Activated naive CD4-positive, alpha-beta T cell treated with anti-CD3 and anti-CD28 coated beads for 36 hours (primary cell): ENCODE results near the gene HKDC1. TPM values are rescaled to one million over a fixed set of nuclear protein-coding genes. Genes with fewer than 3 reads are reported as not detected.
"Not testable (repeated sequence)": the region's sequence is repeated elsewhere in the genome, so short reads cannot be mapped to it uniquely, and the experiment has no call there.

Experiments
- CTCF ChIA-PET: fragments of 350-600 bp; sonication (Branson Sonifier 250); formaldehyde crosslinking; loops from one replicate; lab custom pipeline; 2021; ENCODE audit warnings: antibody characterized with exemption; lab: Charles Lee
- DNase-seq: peaks from one replicate; pipeline ENCODE4 v3.0.0-alpha.2; 2020
- H3K27ac Mint-ChIP-seq: one replicate; pipeline ENCODE4 v1.8.0; 2021; ENCODE audit warnings: mild to moderate bottlenecking, mixed read lengths
- H3K27me3 Mint-ChIP-seq: one replicate; pipeline ENCODE4 v1.8.0; 2021; ENCODE audit warnings: low read depth, mixed read lengths
- H3K36me3 Mint-ChIP-seq: one replicate; pipeline ENCODE4 v1.8.0; 2021; ENCODE audit warnings: low read depth, mixed read lengths
- H3K4me1 Mint-ChIP-seq: one replicate; pipeline ENCODE4 v1.8.0; 2021; ENCODE audit warnings: low read depth, mixed read lengths
- H3K4me3 Mint-ChIP-seq: one replicate; pipeline ENCODE4 v1.8.0; 2021; ENCODE audit warnings: mild to moderate bottlenecking, moderate library complexity, mixed read lengths
- H3K9me3 Mint-ChIP-seq: one replicate; pipeline ENCODE4 v1.8.0; 2021; ENCODE audit warnings: mixed read lengths
- intact Hi-C: fragments of 100-400 bp; cut with micrococcal nuclease; formaldehyde crosslinking; loops from one replicate; pipeline ENCODE4 v1.15.1; 2023
- total RNA-seq, 2 experiments: library from RNA; stranded (reverse); gene quantifications; one replicate each; pipeline ENCODE4 v1.2.3, GENCODE V29; 2021

The HKDC1 gene, protein sequence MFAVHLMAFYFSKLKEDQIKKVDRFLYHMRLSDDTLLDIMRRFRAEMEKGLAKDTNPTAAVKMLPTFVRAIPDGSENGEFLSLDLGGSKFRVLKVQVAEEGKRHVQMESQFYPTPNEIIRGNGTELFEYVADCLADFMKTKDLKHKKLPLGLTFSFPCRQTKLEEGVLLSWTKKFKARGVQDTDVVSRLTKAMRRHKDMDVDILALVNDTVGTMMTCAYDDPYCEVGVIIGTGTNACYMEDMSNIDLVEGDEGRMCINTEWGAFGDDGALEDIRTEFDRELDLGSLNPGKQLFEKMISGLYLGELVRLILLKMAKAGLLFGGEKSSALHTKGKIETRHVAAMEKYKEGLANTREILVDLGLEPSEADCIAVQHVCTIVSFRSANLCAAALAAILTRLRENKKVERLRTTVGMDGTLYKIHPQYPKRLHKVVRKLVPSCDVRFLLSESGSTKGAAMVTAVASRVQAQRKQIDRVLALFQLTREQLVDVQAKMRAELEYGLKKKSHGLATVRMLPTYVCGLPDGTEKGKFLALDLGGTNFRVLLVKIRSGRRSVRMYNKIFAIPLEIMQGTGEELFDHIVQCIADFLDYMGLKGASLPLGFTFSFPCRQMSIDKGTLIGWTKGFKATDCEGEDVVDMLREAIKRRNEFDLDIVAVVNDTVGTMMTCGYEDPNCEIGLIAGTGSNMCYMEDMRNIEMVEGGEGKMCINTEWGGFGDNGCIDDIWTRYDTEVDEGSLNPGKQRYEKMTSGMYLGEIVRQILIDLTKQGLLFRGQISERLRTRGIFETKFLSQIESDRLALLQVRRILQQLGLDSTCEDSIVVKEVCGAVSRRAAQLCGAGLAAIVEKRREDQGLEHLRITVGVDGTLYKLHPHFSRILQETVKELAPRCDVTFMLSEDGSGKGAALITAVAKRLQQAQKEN
- total RNA-seq, result 1 to 10 TPM; 1.5 to 1.6 TPM

DNA sequence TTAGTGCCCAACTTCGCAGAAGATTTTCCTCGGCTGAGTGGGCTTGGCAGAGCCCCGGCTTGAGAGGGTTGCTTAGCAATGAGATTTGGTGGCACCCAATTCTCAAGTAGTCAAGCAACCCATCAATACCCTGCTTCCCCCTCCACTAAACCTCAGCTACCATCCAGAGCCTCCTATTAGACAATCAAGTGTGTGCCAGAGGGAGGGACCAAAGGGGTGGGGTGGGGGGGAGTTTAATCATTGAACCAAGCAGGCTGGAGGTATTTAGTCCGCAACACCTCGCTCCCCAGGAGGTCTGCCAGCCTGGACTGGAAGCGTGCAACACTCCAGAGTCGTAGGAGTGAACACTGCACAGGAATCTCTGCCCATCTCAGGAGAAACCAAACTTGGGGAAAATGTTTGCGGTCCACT is at the start of gene HKDC1:
TSS of gene HKDC1 (plus strand) at position 292 of the 411 bp plus-strand sequence. CDS start at position 396, 104 bp downstream.
- DNase-seq, result no peak
- no peak within 1 kb of the TSS for H3K27ac Mint-ChIP-seq
- intact Hi-C loops, result loop anchor here (5.0 kb wide), 1 partner anchor 173 kb away; no protein-coding TSS in a partner anchor
- H3K9me3 Mint-ChIP-seq, result no peaks in the 10 kb centered on the region
- CTCF ChIA-PET, result interaction anchor here (0.6 kb wide), 1 partner anchor 178 kb away, joined by 3 read pairs; no protein-coding TSS in a partner anchor
- H3K27me3 Mint-ChIP-seq, result no peaks in the 10 kb centered on the region
- peaks cover 41% of the 10 kb centered on the region for H3K4me1 Mint-ChIP-seq
- H3K4me3 Mint-ChIP-seq, result no peak within 1 kb of the TSS
- no peaks in the 10 kb centered on the region for H3K36me3 Mint-ChIP-seq

DNA sequence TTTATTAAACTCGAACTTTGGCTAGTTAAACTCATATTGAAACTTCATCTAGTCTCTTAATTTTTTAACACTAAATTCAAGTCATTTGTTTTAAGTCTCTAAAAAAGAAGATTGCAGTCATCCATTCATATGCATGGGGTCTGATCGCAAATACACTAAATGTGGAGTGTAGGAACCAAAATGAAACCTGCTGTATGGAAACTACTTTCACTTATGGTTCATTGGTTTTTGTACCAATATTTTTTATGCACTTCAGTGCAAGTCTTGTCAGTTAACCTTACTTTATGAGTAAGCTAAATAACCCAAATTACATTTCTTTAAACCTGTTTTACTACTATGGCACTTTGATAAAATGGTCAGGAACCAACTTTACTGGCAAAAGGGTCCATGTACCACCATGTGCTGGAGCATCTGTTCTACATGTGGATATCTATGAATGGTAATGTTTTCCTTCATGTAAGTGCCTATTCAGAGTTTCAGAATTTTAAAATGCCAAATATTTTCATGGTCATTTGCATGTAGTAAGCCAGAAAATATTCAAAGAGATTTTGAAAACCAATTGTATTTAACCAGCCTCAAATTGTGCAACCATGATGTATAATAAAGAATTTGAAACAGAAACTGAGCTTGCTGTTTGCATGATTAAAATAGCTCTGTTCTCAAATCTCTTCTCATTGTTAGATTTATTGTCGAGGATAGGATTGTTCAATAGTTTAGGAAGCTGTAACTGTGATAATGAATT is 47.7 kb upstream of the HKDC1 start:
- Mint-ChIP-seq H3K9me3 (no peaks in the 10 kb centered on the region), H3K27ac (no peak overlapping the region), H3K36me3 (no peaks in the 10 kb centered on the region), H3K4me1 (no peaks in the 10 kb centered on the region), H3K4me3 (no peak overlapping the region), H3K27me3 (no peaks in the 10 kb centered on the region)
- CTCF ChIA-PET, result interaction anchor here (0.6 kb wide), 2 partner anchors 64 to 217 kb away, joined by 3 to 5 read pairs; partner anchors contain the start of gene DDX21
- no peak for DNase-seq
- intact Hi-C loops, result no loop called here

GRCh38 chr10:69175326-69175725 is 44.8 kb upstream of the HKDC1 start:
- H3K4me1 Mint-ChIP-seq, intact Hi-C loops, H3K36me3 Mint-ChIP-seq, CTCF ChIA-PET, DNase-seq, H3K27me3 Mint-ChIP-seq, H3K9me3 Mint-ChIP-seq, H3K27ac Mint-ChIP-seq, H3K4me3 Mint-ChIP-seq: not testable (repeated sequence)

DNA sequence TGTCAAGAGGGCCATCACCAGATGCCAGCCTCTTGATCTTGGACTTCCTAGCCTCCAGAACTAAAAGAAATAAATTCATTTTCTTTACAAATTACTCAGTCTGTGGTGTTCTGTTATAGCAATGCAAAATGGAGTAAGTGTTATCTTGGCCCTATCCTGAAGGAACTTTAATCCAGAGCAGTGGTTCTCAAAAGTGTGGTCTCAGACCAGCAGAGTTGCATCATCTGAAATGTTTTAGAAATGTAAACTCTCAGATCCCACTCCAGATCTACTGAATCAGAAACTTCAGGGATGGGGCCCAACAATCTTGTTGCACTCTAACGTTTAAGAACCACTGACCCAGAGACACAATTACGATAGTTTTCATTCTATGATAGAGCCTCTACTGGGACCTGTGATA is 43.3 kb upstream of the HKDC1 start:
- Mint-ChIP-seq H3K27ac (no peak overlapping the region), H3K36me3 (no peaks in the 10 kb centered on the region), H3K4me1 (peaks cover 20% of the 10 kb centered on the region), H3K27me3 (no peaks in the 10 kb centered on the region), H3K4me3 (no peak overlapping the region), H3K9me3 (no peaks in the 10 kb centered on the region)
- intact Hi-C loops, result no loop called here
- DNase-seq, result no peak
- CTCF ChIA-PET, result no interaction called here

DNA sequence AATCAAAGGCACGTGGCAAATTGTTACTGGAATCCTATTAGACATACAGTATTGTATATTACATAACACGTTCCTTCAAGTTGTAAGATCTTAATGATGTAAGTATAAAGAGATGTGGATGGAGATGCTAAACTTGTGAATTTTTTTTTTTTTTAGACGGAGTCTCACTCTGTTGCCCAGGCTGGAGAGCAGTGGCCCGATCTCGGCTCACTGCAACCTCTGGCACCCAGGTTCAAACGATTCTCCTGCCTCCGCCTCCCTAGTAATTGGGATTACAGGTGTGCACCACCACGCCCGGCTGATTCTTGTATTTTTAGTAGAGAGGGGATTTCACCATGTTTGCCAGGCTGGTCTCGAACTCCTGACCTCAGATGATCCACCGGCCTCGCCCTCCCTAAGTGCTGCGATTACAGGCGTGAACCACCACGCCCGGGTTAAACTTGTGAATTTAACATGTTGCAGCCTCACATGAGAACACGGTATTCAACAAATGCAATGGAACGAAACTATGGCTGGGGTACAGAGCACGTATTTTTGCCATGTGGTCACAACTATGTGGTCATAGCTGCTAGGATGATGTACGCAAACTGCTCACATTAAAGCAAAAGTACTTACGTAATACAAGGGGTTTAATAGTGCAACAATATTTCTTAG is 40.9 kb upstream of the HKDC1 start:
- H3K4me1 Mint-ChIP-seq, result peaks cover 30% of the 10 kb centered on the region
- CTCF ChIA-PET, result no interaction called here
- no peaks in the 10 kb centered on the region for H3K9me3 Mint-ChIP-seq
- intact Hi-C loops, result loop anchor here (1.0 kb wide), 1 partner anchor 36 kb away; no protein-coding TSS in a partner anchor
- no peaks in the 10 kb centered on the region for H3K36me3 Mint-ChIP-seq
- H3K4me3 Mint-ChIP-seq, result peak overlapping the region; percentile 92
- H3K27me3 Mint-ChIP-seq, result no peaks in the 10 kb centered on the region
- peak overlapping the region; percentile 98 for H3K27ac Mint-ChIP-seq
- DNase-seq, result peak; percentile 11

DNA sequence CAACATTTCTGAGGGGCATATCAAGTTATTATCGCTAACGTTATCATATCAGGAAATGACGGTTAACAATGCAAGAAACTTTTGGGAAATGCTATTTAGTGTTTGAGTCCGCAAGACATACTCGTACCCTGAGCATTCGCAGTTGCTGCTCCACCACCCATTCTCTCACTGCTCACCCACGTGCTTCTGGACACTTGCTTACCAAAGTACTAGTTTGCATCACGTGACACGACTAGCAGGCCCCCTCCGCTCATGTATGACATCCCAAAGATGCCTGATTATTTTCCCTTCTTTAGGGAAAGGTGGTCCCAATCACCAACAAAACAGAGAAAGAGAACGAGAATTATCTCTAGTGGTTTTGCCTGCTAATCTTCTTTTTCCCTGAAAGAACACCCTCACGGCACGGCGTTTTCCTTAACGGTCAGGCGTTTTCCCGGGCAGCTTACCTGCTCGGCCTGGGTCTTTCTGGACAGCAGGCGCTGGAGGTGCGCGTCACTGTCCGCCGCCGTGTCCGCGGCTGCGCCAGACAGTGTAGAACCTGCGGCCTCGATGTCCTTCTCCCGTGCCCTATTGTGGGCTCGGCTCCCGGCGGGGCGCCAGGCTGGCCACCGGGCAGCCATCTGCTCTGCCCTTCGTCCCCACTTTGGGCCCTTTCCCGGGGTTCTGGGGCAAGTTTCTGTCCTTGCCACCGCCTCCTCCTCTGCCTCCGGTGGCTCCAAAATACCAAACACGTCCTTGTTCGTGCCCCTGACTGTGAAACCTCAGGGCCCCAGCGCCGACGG is 40.2 kb upstream of the HKDC1 start, which contains the start of gene SUPV3L1:
TSS of gene SUPV3L1 (plus strand) at position 492 of the 782 bp plus-strand sequence. CDS start at position 550, 58 bp downstream.
- Mint-ChIP-seq H3K36me3 (no peaks in the 10 kb centered on the region), H3K27me3 (no peaks in the 10 kb centered on the region), H3K4me3 (peak within 1 kb of the TSS; percentile 92), H3K27ac (peak within 1 kb of the TSS; percentile 98), H3K9me3 (no peaks in the 10 kb centered on the region), H3K4me1 (peaks cover 32% of the 10 kb centered on the region)
- peak; percentile 92 for DNase-seq
- intact Hi-C loops, result loop anchor here (1.0 to 5.0 kb wide), 8 partner anchors 35 to 279 kb away; partner anchors contain the start of genes DDX50, KIFBP and VPS26A
- CTCF ChIA-PET, result no interaction called here

DNA sequence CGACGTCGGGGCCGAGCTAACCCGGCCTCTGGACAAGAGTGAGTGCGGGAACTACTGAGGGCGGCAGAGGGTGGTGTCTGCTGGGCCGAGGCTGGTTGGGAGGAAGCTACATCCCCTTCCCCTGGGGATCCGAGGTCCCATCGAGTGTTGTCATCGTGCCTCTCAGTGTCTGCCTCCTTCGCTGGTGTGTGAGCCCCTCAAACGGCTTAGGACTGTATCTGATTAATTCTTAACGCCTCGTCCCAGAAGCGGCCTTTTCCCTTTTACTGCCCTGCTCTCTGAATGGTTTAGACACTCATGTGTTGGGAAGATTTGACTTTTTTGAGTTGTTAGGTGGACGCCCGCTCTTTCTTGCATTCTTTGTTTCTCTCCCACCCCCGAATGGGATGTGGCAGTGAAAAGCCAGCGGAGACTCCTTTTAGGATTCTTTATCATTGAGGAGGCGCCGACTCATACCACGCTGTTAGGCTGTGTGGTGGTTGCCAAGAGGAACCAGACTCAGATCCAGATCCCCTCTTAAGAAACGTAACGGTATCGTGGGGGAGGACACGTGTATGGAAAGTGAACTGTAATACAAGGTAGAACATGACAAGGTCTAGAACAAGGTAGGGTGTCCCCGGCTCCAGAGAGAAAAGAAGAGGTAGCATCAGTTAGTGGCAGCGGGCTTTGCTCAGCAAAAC is 39.5 kb upstream of the HKDC1 start:
- peaks cover 32% of the 10 kb centered on the region for H3K4me1 Mint-ChIP-seq
- peak; percentile 38 for DNase-seq
- intact Hi-C loops, result loop anchor here (1.0 to 5.0 kb wide), 7 partner anchors 42 to 279 kb away; partner anchors contain the start of genes DDX50, KIFBP and VPS26A
- CTCF ChIA-PET, result interaction anchor here (0.6 kb wide), 1 partner anchor 666 kb away, joined by 3 read pairs; no protein-coding TSS in a partner anchor
- H3K4me3 Mint-ChIP-seq, result peak overlapping the region; percentile 92
- H3K9me3 Mint-ChIP-seq, result no peaks in the 10 kb centered on the region
- H3K27ac Mint-ChIP-seq, result peak overlapping the region; percentile 98
- H3K27me3 Mint-ChIP-seq, result no peaks in the 10 kb centered on the region
- peaks cover under 1% of the 10 kb centered on the region for H3K36me3 Mint-ChIP-seq

GRCh38 chr10:69181433-69181832 is 38.7 kb upstream of the HKDC1 start:
- peaks cover 6% of the 10 kb centered on the region for H3K36me3 Mint-ChIP-seq
- no peaks in the 10 kb centered on the region for H3K9me3 Mint-ChIP-seq
- intact Hi-C loops, result loop anchor here (2.0 to 5.0 kb wide), 2 partner anchors 177 to 194 kb away; partner anchors contain the start of gene KIFBP
- DNase-seq, result no peak
- peak overlapping the region; percentile 92 for H3K4me3 Mint-ChIP-seq
- peaks cover 32% of the 10 kb centered on the region for H3K4me1 Mint-ChIP-seq
- CTCF ChIA-PET, result interaction anchor here (0.7 kb wide), 1 partner anchor 24 kb away, joined by 3 read pairs; no protein-coding TSS in a partner anchor
- no peaks in the 10 kb centered on the region for H3K27me3 Mint-ChIP-seq
- H3K27ac Mint-ChIP-seq, result peak overlapping the region; percentile 98

DNA sequence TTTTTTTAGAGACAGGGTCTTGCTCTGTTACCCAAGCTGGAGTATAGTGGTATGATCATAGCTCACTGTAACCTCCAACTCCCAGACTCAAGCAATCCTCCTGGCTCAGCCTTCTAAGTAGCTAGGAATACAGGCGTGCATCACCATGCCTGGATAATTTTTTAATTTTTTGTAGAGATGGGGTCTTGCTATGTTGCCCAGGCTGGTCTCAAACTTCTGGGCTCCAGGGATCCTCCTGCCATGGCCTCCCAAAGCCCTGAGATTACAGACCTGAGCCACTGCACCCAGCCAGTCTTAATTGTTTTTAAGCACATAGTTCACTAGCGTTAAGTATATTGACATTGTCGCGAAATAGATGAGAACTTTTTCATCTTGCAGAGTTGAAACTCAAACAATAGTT is 38.1 kb upstream of the HKDC1 start:
- no peak overlapping the region for H3K27ac Mint-ChIP-seq
- CTCF ChIA-PET, result interaction anchor here (0.7 kb wide), 1 partner anchor 23 kb away, joined by 3 read pairs; no protein-coding TSS in a partner anchor
- DNase-seq, result no peak
- no peaks in the 10 kb centered on the region for H3K9me3 Mint-ChIP-seq
- peaks cover 32% of the 10 kb centered on the region for H3K4me1 Mint-ChIP-seq
- H3K27me3 Mint-ChIP-seq, result no peaks in the 10 kb centered on the region
- no peak overlapping the region for H3K4me3 Mint-ChIP-seq
- intact Hi-C loops, result loop anchor here (5.0 kb wide), 1 partner anchor 195 kb away; the partner anchor contains the start of gene KIFBP
- H3K36me3 Mint-ChIP-seq, result peaks cover 7% of the 10 kb centered on the region

GRCh38 chr10:69186524-69186923 is 33.6 kb upstream of the HKDC1 start:
- no peaks in the 10 kb centered on the region for H3K27me3 Mint-ChIP-seq
- peaks cover 25% of the 10 kb centered on the region for H3K36me3 Mint-ChIP-seq
- peaks cover 14% of the 10 kb centered on the region for H3K4me1 Mint-ChIP-seq
- H3K27ac Mint-ChIP-seq, result no peak overlapping the region
- CTCF ChIA-PET, result interaction anchor here (0.5 kb wide), 1 partner anchor 186 kb away, joined by 4 read pairs; no protein-coding TSS in a partner anchor
- H3K4me3 Mint-ChIP-seq, result no peak overlapping the region
- intact Hi-C loops, result no loop called here
- no peaks in the 10 kb centered on the region for H3K9me3 Mint-ChIP-seq
- DNase-seq, result no peak
